ENCODE data around the gene PITPNM2. TPM values are rescaled to one million over a fixed set of nuclear protein-coding genes. Genes with fewer than 3 reads are reported as not detected.

PITPNM2 gene
- polyA plus RNA-seq, 3 donors from 2014 or later: 4.7 to 8.6 (median 7.1) TPM

- Mint-ChIP-seq H3K4me1 (peaks cover 34 to 45% of the 10 kb centered on the region in 2 donors), H3K36me3 (peaks cover 0 to 2% (median under 1%) of the 10 kb centered on the region in 3 donors), H3K4me3 (peak overlapping the region; percentile 76 to 87 (median 86)), H3K9me3 (no peaks in the 10 kb centered on the region), H3K27me3 (ENCODE audit: low read depth in 3 of 3) (peaks cover 0 to 2% (median 2%) of the 10 kb centered on the region in 3 donors), H3K27ac (peak overlapping the region in 3 of 6 donors; percentile 50 to 79 (median 75))
- no peak for DNase-seq
These were observed 866 bp upstream of the PITPNM2 start for GRCh38 chr12:123151457-123152454.

- Mint-ChIP-seq H3K36me3 (peaks cover 0 to 3% (median 0%) of the 10 kb centered on the region in 3 donors), H3K27me3 (ENCODE audit: low read depth in 3 of 3) (peaks cover 0 to 2% (median 2%) of the 10 kb centered on the region in 3 donors), H3K4me3 (peak overlapping the region; percentile 70 to 83 (median 81)), H3K27ac (no peak overlapping the region), H3K9me3 (no peaks in the 10 kb centered on the region), H3K4me1 (peaks cover 34 to 45% of the 10 kb centered on the region in 2 donors)
- DNase-seq: peak in 1 of 3 donors; percentile 19
These were observed 581 bp downstream of the PITPNM2 start for GRCh38 chr12:123150275-123150743.

- Mint-ChIP-seq H3K4me3 (peak overlapping the region; percentile 70 to 83 (median 81)), H3K4me1 (peaks cover 34 to 45% of the 10 kb centered on the region in 2 donors), H3K9me3 (no peaks in the 10 kb centered on the region), H3K27ac (peak overlapping the region in 4 of 6 donors; percentile 3 to 70 (median 54)), H3K27me3 (ENCODE audit: low read depth in 3 of 3) (peaks cover 0 to 2% (median 2%) of the 10 kb centered on the region in 3 donors), H3K36me3 (peaks cover 0 to 3% (median 0%) of the 10 kb centered on the region in 3 donors)
- no peak for DNase-seq
These were observed 1.2 kb downstream of the PITPNM2 start for GRCh38 chr12:123149501-123150274.

GRCh38 chr12:123149088-123149487, 1.8 kb downstream of the PITPNM2 start:
- Mint-ChIP-seq H3K27ac (peak overlapping the region in 2 of 6 donors; percentile 43 to 64), H3K27me3 (ENCODE audit: low read depth in 3 of 3) (peaks cover 0 to 2% (median 2%) of the 10 kb centered on the region in 3 donors), H3K4me3 (peak overlapping the region; percentile 70 to 83 (median 81)), H3K36me3 (peaks cover 0 to 3% (median 0%) of the 10 kb centered on the region in 3 donors), H3K9me3 (no peaks in the 10 kb centered on the region), H3K4me1 (peaks cover 34 to 45% of the 10 kb centered on the region in 2 donors)
- DNase-seq: no peak

GRCh38 chr12:123148655-123149054, 2.2 kb downstream of the PITPNM2 start:
- H3K36me3 Mint-ChIP-seq: peaks cover 0 to 3% (median 0%) of the 10 kb centered on the region in 3 donors
- H3K9me3 Mint-ChIP-seq: no peaks in the 10 kb centered on the region
- peaks cover 34 to 45% of the 10 kb centered on the region in 2 donors for H3K4me1 Mint-ChIP-seq
- peak overlapping the region in 3 of 6 donors; percentile 46 to 84 (median 60) for H3K27ac Mint-ChIP-seq
- no peak for DNase-seq
- peaks cover 0 to 2% (median 2%) of the 10 kb centered on the region in 3 donors for H3K27me3 Mint-ChIP-seq (ENCODE audit: low read depth in 3 of 3)
- peak overlapping the region; percentile 40 to 81 (median 76) for H3K4me3 Mint-ChIP-seq

- H3K36me3 Mint-ChIP-seq: peaks cover 0 to 3% (median 0%) of the 10 kb centered on the region in 3 donors
- H3K4me1 Mint-ChIP-seq: peaks cover 34 to 44% of the 10 kb centered on the region in 2 donors
- peak overlapping the region in 2 of 6 donors; percentile 40 to 46 for H3K27ac Mint-ChIP-seq
- peak overlapping the region in 4 of 5 donors; percentile 40 to 81 (median 73) for H3K4me3 Mint-ChIP-seq
- peaks cover 0 to 2% (median 2%) of the 10 kb centered on the region in 3 donors for H3K27me3 Mint-ChIP-seq (ENCODE audit: low read depth in 3 of 3)
- no peaks in the 10 kb centered on the region for H3K9me3 Mint-ChIP-seq
- DNase-seq: no peak
These were observed 2.7 kb downstream of the PITPNM2 start for GRCh38 chr12:123148223-123148622.

- Mint-ChIP-seq H3K4me1 (peaks cover 19 to 26% of the 10 kb centered on the region in 2 donors), H3K9me3 (no peaks in the 10 kb centered on the region), H3K27me3 (ENCODE audit: low read depth in 3 of 3) (peaks cover 0 to 2% (median 2%) of the 10 kb centered on the region in 3 donors), H3K27ac (no peak overlapping the region), H3K4me3 (no peak overlapping the region), H3K36me3 (peaks cover 0 to 3% (median 0%) of the 10 kb centered on the region in 3 donors)
- no peak for DNase-seq
These were observed 5.7 kb downstream of the PITPNM2 start for GRCh38 chr12:123145211-123145610.

- Mint-ChIP-seq H3K36me3 (peaks cover 0 to 3% (median 3%) of the 10 kb centered on the region in 3 donors), H3K27me3 (ENCODE audit: low read depth in 3 of 3) (peaks cover 0 to 2% (median 2%) of the 10 kb centered on the region in 3 donors), H3K4me1 (peaks cover 9 to 21% of the 10 kb centered on the region in 2 donors), H3K27ac (peak overlapping the region in 1 of 6 donors; percentile 43), H3K4me3 (no peak overlapping the region), H3K9me3 (no peaks in the 10 kb centered on the region)
- DNase-seq: no peak
These were observed 7.0 kb downstream of the PITPNM2 start for GRCh38 chr12:123143736-123144461.

- Mint-ChIP-seq H3K9me3 (no peaks in the 10 kb centered on the region), H3K27ac (no peak overlapping the region), H3K27me3 (ENCODE audit: low read depth in 3 of 3) (peaks cover 0 to 2% (median 0%) of the 10 kb centered on the region in 3 donors), H3K4me3 (no peak overlapping the region), H3K36me3 (peaks cover 0 to 3% (median 3%) of the 10 kb centered on the region in 3 donors), H3K4me1 (peaks cover 2 to 13% of the 10 kb centered on the region in 2 donors)
- DNase-seq: no peak
These were observed 7.8 kb downstream of the PITPNM2 start for GRCh38 chr12:123142921-123143735.

- Mint-ChIP-seq H3K27me3 (ENCODE audit: low read depth in 3 of 3) (peaks cover 0 to 1% (median 0%) of the 10 kb centered on the region in 3 donors), H3K36me3 (peaks cover 0 to 3% (median 3%) of the 10 kb centered on the region in 3 donors), H3K4me3 (no peak overlapping the region), H3K9me3 (no peaks in the 10 kb centered on the region), H3K27ac (no peak overlapping the region), H3K4me1 (peaks cover 2 to 9% of the 10 kb centered on the region in 2 donors)
- DNase-seq: no peak
These were observed 8.4 kb downstream of the PITPNM2 start for GRCh38 chr12:123142518-123142840.

GRCh38 chr12:123141615-123142517, 9.0 kb downstream of the PITPNM2 start:
- DNase-seq: no peak
- H3K4me3 Mint-ChIP-seq: no peak overlapping the region
- no peak overlapping the region for H3K27ac Mint-ChIP-seq
- no peaks in the 10 kb centered on the region for H3K9me3 Mint-ChIP-seq
- H3K27me3 Mint-ChIP-seq (ENCODE audit: low read depth in 3 of 3): no peaks in the 10 kb centered on the region
- peaks cover 2 to 6% of the 10 kb centered on the region in 2 donors for H3K4me1 Mint-ChIP-seq
- H3K36me3 Mint-ChIP-seq: peaks cover 0 to 3% (median 3%) of the 10 kb centered on the region in 3 donors

Data from immature natural killer cell (primary cell).